Endothelial cell (in vitro differentiated cells): ENCODE results near the gene IRF9. TPM values are rescaled to one million over a fixed set of nuclear protein-coding genes. Genes with fewer than 3 reads are reported as not detected.

ENCODE experiments used
- DNase-seq: peaks from one replicate; pipeline ENCODE4 v3.0.0; 2021; ENCODE audit warnings: low spot score
- H3K27ac Mint-ChIP-seq: one replicate; pipeline ENCODE4 v1.8.0; 2021; ENCODE audit warnings: mixed read lengths, inconsistent platforms; ENCODE audit not compliant: unreplicated experiment
- H3K27me3 Mint-ChIP-seq: one replicate; pipeline ENCODE4 v1.8.0; 2021; ENCODE audit warnings: mild to moderate bottlenecking, moderate library complexity, mixed read lengths, inconsistent platforms; ENCODE audit not compliant: unreplicated experiment
- H3K36me3 Mint-ChIP-seq: one replicate; pipeline ENCODE4 v1.8.0; 2021; ENCODE audit warnings: mild to moderate bottlenecking, low read depth, mixed read lengths, inconsistent platforms; ENCODE audit not compliant: unreplicated experiment
- H3K4me1 Mint-ChIP-seq: one replicate; pipeline ENCODE4 v1.8.0; 2021; ENCODE audit warnings: mild to moderate bottlenecking, mixed read lengths, inconsistent platforms; ENCODE audit not compliant: unreplicated experiment
- H3K4me3 Mint-ChIP-seq: one replicate; pipeline ENCODE4 v1.8.0; 2021; ENCODE audit warnings: mild to moderate bottlenecking, mixed read lengths, inconsistent platforms; ENCODE audit not compliant: unreplicated experiment
- H3K9me3 Mint-ChIP-seq: one replicate; pipeline ENCODE4 v1.8.0; 2021; ENCODE audit warnings: mixed read lengths, inconsistent platforms; ENCODE audit not compliant: unreplicated experiment
- total RNA-seq: library from RNA; stranded (reverse); fragmentation: NEBNext Ultra II Directional; extraction: Animal tissue kit (Norgen Biotek cat#: 25700); gene quantifications from one replicate; pipeline ENCODE4 v1.2.1, GENCODE V29; 2021; ENCODE audit not compliant: unreplicated experiment
- TF ChIP-seq, protein P1 (sequence below): fragments of 200-600 bp; sonication (generic); IDR thresholded peaks from one replicate; pipeline ENCODE4 v1.5.0; 2021; ENCODE audit warnings: antibody characterized with exemption; ENCODE audit not compliant: unreplicated experiment

IRF9 gene
- total RNA-seq, 1 donor from 2014 or later = 25.7 TPM

DNA sequence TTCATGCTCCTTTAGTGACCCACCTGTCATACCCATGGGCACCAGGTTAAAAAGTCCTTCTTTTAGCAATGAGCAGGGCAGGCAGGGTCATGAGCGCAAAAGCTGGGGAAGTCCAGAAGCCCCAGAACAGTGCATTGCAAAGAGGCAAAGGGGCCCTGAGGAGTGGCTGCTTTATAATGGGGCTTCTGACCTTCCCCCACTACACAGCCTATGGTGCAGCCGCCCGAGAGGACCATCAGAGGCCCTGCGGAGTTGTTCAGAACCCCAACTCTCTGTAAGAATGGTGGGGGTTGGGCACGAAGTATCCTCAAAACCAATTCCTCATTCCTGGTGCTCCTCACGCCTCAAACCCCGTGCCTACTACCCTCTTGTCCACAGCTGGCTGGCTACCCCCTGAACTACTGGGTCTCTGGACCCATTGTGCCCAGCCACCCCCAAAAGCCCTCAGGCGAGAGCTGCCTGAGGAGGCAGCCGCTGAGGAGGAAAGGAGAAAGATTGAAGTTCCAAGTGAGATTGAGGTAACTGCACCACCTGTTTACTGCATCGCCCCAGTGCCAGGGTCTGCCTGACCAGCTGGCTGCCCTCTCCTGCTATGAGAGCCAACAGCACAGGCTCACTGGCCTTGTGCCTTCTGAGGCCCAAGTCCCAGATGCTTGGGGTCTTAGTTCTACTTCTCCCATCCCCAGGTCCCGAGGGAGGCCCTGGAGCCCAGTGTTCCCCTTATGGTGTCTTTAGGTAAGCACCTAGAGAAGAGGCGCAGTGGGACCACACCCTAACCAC lies 17.5 kb downstream of the IRF9 start:
- peaks cover 32% of the 10 kb centered on the region for H3K36me3 Mint-ChIP-seq
- peak overlapping the region; percentile 42 for H3K4me3 Mint-ChIP-seq
- H3K27me3 Mint-ChIP-seq = peaks cover 9% of the 10 kb centered on the region
- H3K27ac Mint-ChIP-seq = no peak overlapping the region
- TF ChIP-seq, protein P1, sequence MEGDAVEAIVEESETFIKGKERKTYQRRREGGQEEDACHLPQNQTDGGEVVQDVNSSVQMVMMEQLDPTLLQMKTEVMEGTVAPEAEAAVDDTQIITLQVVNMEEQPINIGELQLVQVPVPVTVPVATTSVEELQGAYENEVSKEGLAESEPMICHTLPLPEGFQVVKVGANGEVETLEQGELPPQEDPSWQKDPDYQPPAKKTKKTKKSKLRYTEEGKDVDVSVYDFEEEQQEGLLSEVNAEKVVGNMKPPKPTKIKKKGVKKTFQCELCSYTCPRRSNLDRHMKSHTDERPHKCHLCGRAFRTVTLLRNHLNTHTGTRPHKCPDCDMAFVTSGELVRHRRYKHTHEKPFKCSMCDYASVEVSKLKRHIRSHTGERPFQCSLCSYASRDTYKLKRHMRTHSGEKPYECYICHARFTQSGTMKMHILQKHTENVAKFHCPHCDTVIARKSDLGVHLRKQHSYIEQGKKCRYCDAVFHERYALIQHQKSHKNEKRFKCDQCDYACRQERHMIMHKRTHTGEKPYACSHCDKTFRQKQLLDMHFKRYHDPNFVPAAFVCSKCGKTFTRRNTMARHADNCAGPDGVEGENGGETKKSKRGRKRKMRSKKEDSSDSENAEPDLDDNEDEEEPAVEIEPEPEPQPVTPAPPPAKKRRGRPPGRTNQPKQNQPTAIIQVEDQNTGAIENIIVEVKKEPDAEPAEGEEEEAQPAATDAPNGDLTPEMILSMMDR = no peak
- DNase-seq = no peak
- H3K4me1 Mint-ChIP-seq = peaks cover 8% of the 10 kb centered on the region
- no peaks in the 10 kb centered on the region for H3K9me3 Mint-ChIP-seq

DNA sequence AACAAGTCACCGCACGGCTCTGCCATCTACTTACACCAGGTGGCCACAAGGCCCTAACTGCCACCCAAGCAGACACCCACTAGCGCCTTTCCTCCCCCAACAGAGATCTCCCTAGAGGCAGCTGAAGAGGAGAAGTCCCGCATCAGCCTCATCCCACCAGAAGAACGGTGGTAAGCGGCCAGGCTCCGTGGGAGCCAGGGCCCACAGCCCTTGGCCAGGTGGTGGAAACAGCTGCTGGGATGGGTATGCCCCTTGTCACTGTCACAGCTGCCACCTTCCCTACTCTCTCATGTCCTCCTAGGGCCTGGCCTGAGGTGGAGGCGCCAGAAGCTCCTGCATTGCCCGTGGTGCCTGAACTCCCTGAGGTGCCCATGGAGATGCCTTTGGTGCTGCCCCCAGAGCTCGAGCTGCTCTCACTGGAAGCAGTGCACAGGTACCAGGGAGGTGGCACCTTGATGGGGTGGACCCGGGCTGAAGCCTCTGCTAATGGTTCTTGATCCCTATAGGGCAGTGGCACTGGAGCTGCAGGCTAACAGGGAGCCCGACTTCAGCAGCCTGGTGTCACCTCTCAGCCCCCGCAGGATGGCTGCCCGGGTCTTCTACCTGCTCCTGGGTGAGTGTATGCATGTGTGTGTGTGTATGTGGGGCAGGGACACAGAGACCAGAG lies 18.4 kb downstream of the IRF9 start:
- Mint-ChIP-seq H3K27me3 (peaks cover 7% of the 10 kb centered on the region), H3K27ac (no peak overlapping the region), H3K4me1 (peaks cover 8% of the 10 kb centered on the region), H3K36me3 (peaks cover 32% of the 10 kb centered on the region), H3K9me3 (no peaks in the 10 kb centered on the region), H3K4me3 (peak overlapping the region; percentile 42)
- DNase-seq = no peak
- TF ChIP-seq, protein P1 = no peak

DNA sequence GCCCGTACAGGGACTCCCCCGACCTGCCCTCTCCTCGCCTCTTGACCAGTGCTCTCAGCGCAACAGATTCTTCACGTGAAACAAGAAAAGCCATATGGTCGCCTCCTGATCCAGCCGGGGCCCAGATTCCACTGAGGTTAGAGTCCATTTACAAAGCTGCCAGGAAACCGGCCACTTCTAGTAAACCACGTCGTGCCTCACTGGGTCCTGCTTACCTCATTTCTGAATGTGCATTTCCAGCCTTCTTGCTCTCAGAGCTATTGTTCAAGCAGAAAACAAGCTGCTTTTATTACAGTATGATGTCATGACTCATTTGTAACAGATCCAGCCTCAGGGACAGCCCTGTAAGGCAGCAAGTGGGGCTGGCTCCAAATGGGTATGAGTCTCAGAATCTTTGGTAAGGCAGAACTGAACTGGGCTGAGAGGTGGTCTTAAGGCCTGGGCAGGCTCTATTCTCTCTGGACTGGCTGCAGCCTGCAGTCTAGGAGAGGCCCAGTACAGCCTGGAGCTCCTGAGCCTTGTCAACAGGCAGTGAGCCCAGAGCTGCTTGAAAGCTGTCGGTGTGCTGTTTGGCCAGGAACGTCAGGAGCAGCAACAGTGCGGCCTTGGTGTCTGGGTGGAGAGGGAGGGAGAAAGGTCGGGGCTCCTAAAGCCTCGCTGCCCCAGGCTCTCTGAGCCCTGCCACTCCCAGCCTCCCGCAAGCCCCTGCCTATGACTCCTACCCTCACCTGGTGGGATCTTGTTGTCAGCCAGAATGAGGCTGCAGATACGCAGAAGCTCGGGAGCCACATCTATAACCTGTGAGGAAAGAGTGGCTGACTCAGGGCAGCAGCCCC lies 19.1 kb downstream of the IRF9 start:
- peaks cover 8% of the 10 kb centered on the region for H3K27me3 Mint-ChIP-seq
- TF ChIP-seq, protein P1 = no peak
- H3K27ac Mint-ChIP-seq = no peak overlapping the region
- DNase-seq = no peak
- peaks cover 26% of the 10 kb centered on the region for H3K36me3 Mint-ChIP-seq
- H3K4me3 Mint-ChIP-seq = no peak overlapping the region
- H3K9me3 Mint-ChIP-seq = no peaks in the 10 kb centered on the region
- H3K4me1 Mint-ChIP-seq = peaks cover 8% of the 10 kb centered on the region

DNA sequence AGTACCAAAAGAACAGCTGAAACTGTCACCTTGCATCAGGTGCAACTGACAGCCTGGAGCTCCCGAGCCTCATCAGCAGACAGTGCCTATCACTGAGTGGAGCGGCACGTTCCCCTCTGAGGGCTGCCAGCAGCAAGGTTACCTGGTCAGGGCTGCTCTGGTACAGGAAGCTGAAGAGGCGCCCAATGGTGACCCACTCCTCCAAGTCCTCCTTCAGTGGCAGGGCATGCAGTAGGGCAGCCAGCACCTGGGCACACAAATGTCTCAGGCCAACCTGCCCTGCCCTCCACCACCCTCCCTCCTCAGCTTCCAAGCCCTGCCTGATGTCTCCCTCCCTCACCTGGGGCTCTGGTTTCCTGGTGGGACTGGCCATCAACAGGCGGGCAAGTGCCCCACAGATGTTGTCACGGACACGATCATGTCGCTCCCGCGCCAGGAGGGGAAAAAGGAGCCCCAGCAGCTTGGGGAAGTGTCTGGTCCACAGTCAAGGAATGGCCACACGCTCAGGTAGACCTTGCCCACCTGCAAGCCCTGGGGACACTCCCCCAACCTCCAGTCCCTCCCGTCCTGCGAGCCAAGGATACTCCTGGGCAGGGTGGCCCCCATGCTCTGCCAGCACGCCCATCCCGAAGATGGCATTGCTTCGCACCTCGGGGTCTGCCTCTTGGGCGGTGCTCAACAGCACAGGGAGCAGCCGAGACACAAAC lies 20.5 kb downstream of the IRF9 start:
- H3K27ac Mint-ChIP-seq = no peak overlapping the region
- H3K9me3 Mint-ChIP-seq = no peaks in the 10 kb centered on the region
- no peak for DNase-seq
- no peak overlapping the region for H3K4me3 Mint-ChIP-seq
- H3K36me3 Mint-ChIP-seq = peaks cover 26% of the 10 kb centered on the region
- H3K4me1 Mint-ChIP-seq = peaks cover 8% of the 10 kb centered on the region
- TF ChIP-seq, protein P1 = no peak
- H3K27me3 Mint-ChIP-seq = peaks cover 8% of the 10 kb centered on the region
